Measurements from ENCODE around the gene TUFT1. TPM values are rescaled to one million over a fixed set of nuclear protein-coding genes. Genes with fewer than 3 reads are reported as not detected.
A peak's percentile ranks its signal among the peaks of the same experiment; 100 is the strongest.

Gene TUFT1
- total and polyA plus RNA-seq, 12 donors: 5.5 to 18.5 (median 9.1) TPM

DNA sequence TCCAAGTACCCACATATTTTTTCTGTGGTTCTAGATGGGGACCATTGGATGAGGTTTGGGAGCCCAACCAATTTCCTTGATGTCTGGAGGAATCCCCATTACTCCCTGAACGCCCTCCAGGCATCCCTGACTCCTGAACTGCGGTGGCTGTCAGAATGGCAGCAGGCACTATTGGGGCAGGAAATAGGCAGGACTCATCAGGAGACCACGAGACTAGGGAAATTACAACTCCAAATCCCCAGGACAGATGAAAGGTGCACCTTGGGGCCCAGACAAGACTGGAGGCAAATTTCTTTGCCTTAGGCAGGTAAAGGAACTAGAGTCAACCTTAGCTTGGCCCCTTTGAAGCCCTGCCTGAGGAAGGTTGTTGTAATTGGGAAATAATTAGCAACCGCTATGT, 27.8 kb upstream of the TUFT1 start:
- H3K4me1 ChIP-seq (replicated peaks in 1 of 2): peaks cover 0 to 18% of the 10 kb centered on the region in 2 donors
- no peak overlapping the region for H3K27ac ChIP-seq
- peak overlapping the region in 1 of 4 donors; percentile 71 for H3K4me3 ChIP-seq
- 67 to 95% (median 74%) methylated on average over 3 to 4 of the region's 4 CpGs for WGBS, 4 donors
- H3K27me3 ChIP-seq: no peaks in the 10 kb centered on the region
- no peaks in the 10 kb centered on the region for H3K9me3 ChIP-seq (replicated peaks in 1 of 3)
- intact Hi-C loops (cut with DNase I): no loop called here
- TF ChIP-seq, protein P1, sequence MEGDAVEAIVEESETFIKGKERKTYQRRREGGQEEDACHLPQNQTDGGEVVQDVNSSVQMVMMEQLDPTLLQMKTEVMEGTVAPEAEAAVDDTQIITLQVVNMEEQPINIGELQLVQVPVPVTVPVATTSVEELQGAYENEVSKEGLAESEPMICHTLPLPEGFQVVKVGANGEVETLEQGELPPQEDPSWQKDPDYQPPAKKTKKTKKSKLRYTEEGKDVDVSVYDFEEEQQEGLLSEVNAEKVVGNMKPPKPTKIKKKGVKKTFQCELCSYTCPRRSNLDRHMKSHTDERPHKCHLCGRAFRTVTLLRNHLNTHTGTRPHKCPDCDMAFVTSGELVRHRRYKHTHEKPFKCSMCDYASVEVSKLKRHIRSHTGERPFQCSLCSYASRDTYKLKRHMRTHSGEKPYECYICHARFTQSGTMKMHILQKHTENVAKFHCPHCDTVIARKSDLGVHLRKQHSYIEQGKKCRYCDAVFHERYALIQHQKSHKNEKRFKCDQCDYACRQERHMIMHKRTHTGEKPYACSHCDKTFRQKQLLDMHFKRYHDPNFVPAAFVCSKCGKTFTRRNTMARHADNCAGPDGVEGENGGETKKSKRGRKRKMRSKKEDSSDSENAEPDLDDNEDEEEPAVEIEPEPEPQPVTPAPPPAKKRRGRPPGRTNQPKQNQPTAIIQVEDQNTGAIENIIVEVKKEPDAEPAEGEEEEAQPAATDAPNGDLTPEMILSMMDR (IDR thresholded peaks at IDR 0.05): no peak
- no peak for TF ChIP-seq POLR2A (IDR thresholded peaks at IDR 0.05)
- H3K36me3 ChIP-seq (replicated peaks in 1 of 2): no peaks in the 10 kb centered on the region
- no peak for DNase-seq

DNA sequence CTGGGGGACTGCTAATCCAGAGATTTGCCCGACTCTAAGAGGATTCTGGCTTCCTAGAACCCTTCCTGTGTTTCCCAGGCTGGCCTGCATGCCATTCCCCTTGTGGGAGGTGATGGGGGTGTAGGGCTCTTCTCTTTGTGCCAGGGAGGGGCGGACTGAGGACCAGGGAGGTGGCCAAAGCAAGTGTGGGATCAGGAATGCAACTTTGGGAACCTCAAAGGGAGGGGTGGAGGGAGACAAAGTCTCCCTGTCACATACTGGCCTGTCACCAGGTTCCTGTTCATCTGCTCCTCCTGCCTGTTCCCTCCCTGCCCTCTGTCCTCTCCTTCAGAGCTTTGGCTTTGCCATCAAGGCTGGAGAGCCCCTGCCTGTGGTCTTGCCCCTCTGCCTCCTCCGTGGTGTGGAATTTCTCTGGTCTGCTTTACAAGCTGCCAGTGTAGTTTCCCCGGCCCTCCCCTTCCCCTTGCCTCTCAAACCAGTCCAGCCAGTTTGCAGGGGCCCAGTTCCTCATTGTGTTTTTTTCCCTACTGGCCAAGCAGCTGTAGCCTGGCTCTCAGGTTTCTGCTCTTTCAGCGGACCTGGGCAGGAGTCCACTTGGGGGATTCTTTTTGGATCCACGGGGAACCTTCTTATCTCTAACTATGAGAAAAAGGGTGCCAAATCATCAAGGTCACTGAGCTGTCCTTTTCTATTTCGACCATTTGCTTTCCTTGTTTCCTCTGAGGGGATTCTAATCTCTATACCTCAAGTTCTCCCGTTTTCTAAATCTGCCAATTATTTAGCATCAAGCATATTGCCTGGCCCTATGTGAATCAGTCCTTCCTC, 27.1 kb upstream of the TUFT1 start:
- Histone ChIP-seq H3K27ac (no peak overlapping the region), H3K4me3 (no peak overlapping the region), H3K36me3 (replicated peaks in 1 of 2) (no peaks in the 10 kb centered on the region), H3K4me1 (replicated peaks in 1 of 2) (peaks cover 0 to 18% of the 10 kb centered on the region in 2 donors), H3K27me3 (no peaks in the 10 kb centered on the region), H3K9me3 (replicated peaks in 1 of 3) (no peaks in the 10 kb centered on the region)
- no peak for DNase-seq
- 47 to 52% (median 51%) methylated on average over 8 of the region's 8 CpGs for WGBS, 4 donors
- TF ChIP-seq, protein P1 (IDR thresholded peaks at IDR 0.05): no peak
- no peak for TF ChIP-seq POLR2A (IDR thresholded peaks at IDR 0.05)
- intact Hi-C loops (cut with DNase I): no loop called here

DNA sequence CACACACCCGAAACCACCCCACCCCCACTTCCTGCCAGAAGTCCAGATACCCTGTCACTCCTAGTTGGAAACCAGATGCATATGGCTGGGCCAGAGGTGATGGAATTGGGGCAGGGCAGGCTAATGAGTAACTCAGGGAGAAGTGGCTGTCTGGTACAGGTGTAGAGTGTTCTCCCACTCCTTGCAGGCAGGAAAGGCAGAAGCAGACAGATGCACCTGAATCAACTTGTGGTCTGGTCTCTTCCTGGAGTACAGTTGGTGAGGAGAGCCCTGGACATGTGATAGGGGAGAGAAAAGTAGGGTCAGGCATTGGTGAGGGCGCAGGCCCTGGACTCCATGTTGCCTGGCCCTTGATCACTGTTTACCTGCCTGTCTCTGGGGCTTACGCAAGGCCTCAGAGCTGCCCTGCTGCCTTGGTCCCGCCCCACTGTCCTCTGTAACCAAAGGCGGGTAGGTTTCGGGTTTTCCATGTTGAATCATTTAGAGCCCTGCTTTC, 26.4 kb upstream of the TUFT1 start:
- no peak for TF ChIP-seq POLR2A (IDR thresholded peaks at IDR 0.05)
- TF ChIP-seq, protein P1 (IDR thresholded peaks at IDR 0.05): no peak
- peaks cover 0 to 18% of the 10 kb centered on the region in 2 donors for H3K4me1 ChIP-seq (replicated peaks in 1 of 2)
- H3K4me3 ChIP-seq: no peak overlapping the region
- no peak overlapping the region for H3K27ac ChIP-seq
- intact Hi-C loops (cut with DNase I): no loop called here
- no peak for DNase-seq
- no peaks in the 10 kb centered on the region for H3K36me3 ChIP-seq (replicated peaks in 1 of 2)
- no peaks in the 10 kb centered on the region for H3K27me3 ChIP-seq
- 45 to 82% (median 79%) methylated on average over 2 to 6 of the region's 6 CpGs for WGBS, 4 donors
- H3K9me3 ChIP-seq (replicated peaks in 1 of 3): no peaks in the 10 kb centered on the region

DNA sequence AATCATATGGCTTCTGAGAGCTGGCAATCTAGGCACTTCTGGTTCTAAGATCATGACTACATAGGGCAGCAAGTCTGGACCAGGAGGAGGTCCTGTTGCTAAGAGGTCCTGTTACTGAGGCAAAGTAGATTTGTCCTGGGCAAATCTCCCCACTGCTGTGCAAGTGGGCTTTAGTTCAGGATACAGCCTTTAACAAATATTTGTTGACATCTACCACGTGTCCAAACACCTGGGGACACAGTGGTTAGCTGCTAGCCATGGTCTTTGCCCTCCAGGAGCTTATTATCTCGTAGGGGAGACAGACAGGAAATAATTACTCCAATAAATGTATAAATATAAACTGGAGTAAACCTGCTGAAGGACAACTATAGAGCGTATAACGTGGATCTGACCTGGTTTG, 25.7 kb upstream of the TUFT1 start:
- H3K4me3 ChIP-seq: no peak overlapping the region
- no peaks in the 10 kb centered on the region for H3K9me3 ChIP-seq (replicated peaks in 1 of 3)
- intact Hi-C loops (cut with DNase I): no loop called here
- H3K27ac ChIP-seq: no peak overlapping the region
- no peak for DNase-seq
- TF ChIP-seq POLR2A (IDR thresholded peaks at IDR 0.05): no peak
- TF ChIP-seq, protein P1 (IDR thresholded peaks at IDR 0.05): no peak
- H3K36me3 ChIP-seq (replicated peaks in 1 of 2): no peaks in the 10 kb centered on the region
- H3K27me3 ChIP-seq: no peaks in the 10 kb centered on the region
- WGBS, 4 donors: 84 to 90% (median 86%) methylated on average over 4 of the region's 4 CpGs
- peaks cover 0 to 18% of the 10 kb centered on the region in 2 donors for H3K4me1 ChIP-seq (replicated peaks in 1 of 2)
